GM19099 (cell line): ENCODE data around the gene CAMK2B.

Source experiments
- POLR2A ChIP-seq: IDR thresholded peaks from 3 replicates; pipeline ENCODE4 v1.6.1; 2011; ENCODE audit warnings: low read depth; ENCODE audit not compliant: insufficient read length; ENCODE audit errors: extremely low read depth

Gene CAMK2B

DNA sequence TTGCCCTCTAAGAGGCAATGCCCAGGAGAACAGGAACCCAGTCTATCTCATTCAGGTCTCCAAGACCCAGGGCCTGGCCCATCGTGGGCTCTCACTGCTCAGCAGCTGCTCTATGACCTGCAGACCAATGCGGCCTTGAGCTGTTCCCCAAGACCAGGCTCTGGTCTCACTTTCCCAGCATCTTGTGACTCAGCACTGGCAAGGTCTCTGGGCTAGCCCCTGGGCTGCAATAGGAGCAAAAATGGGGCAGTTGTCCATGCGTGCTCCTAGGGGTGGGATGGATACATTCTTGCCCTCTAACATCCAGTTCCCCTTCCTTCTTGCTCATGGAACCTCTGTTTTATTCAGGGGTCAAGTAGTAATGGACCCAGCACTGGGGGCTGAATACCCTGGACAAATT is 149.7 kb downstream of the CAMK2B start:
- TF ChIP-seq POLR2A, result no peak

DNA sequence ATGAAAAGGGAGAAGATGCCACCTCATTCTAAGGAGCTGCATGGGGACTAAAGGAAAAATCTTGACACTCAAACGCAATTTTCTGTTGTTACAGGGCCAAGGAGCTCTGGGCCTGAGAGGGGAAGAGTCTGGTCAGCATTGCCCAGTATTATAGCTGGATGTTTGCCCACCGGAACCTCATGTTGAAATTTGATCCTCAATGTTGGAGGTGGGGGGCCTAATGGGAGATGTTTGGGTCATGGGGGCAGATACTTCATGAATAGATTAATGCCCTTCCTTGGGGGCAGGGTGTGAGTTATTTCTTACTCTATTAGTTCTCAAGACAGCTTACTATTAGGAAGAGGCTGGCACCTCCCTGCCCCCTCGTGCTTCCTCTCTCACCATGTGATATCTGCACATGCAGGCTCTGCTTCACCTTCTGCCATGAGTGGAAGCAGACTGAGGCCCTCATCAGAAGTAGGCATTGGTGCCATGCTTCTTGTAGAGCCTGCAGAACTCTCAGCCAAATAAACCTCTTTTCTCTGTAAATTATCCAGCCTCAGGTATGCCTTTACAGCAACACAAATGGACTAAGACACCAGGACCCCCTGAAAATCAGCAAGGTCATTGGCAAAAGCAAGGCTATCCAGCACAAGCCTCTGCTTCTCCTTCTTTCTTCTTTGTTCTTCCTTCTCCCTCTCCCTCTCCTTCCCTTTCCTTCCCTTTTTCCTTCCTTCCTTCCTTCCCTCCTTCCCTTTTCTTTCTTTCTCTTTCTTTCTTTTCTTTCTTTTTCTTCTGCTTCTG is 151.3 kb downstream of the CAMK2B start:
- no peak for TF ChIP-seq POLR2A

DNA sequence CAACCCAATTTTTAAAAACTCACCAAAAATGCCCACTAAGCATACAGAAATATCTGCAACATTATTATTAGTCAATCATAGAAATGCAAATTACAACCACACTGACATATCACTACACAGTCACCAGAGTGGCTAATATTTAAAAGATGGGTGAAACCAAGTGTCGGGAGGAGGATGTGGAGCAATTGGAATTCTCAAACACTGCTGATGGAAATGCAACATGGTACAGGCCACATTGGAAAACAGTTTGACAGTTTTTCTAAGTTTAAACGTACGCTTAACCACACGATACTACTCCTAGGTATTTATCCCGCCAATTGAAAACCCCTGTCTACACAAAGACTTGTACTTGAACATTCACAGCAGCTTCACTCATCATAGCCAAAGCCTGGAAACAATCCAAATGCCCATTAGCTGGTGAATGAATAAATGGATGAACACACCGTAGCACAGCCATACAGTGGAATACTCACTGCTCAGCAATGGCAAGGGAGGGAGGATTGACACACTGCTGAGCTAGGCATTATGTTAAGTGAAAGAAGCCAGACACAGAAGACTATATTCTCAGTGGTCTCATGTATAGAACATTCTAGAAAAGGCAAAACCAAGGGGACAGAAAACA is 152.5 kb downstream of the CAMK2B start:
- TF ChIP-seq POLR2A, result no peak

DNA sequence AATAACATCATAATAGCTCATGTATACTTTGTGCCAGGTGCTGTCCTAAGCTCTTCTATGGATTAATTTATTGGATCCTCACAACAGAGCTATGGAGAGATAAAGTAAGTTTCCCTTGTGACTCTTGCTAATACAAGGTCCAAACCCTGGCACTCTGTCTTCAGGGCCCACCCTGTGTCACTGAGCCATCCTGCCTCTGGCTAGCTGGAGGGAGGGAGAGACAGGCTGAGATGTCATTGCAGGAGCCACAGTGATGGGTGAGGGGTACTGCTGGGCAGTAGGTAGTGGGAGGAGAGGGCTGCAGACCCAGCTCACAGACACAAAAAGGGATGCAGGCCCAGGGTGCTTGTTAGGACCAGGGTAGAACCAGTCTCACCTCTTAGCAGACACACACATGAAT is 153.0 kb downstream of the CAMK2B start:
- TF ChIP-seq POLR2A, result no peak

DNA sequence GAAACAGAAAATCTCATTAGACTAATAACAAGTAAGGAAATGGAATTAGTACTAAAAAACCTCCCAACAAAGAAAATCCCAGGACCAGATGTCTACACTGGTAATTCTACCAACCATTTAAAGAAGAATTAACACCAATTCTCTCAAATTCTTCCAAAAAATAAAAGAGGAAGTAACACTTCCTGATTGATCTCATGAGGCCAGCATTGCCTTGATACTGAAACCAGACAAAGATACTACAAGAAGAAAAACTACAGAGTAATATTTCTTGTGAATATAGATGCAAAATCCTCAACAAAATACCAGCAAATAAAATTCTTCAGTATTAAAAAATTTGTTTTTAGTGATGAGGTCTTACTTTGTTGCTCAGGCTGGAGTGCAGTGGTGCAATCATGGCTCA is 157.5 kb downstream of the CAMK2B start:
- no peak for TF ChIP-seq POLR2A
